ENCODE data around the gene PTPRG. TPM values are rescaled to one million over a fixed set of nuclear protein-coding genes. Genes with fewer than 3 reads are reported as not detected.

PTPRG gene
- total and polyA plus RNA-seq, 5 experiments from 2014 or later = not detected

DNA sequence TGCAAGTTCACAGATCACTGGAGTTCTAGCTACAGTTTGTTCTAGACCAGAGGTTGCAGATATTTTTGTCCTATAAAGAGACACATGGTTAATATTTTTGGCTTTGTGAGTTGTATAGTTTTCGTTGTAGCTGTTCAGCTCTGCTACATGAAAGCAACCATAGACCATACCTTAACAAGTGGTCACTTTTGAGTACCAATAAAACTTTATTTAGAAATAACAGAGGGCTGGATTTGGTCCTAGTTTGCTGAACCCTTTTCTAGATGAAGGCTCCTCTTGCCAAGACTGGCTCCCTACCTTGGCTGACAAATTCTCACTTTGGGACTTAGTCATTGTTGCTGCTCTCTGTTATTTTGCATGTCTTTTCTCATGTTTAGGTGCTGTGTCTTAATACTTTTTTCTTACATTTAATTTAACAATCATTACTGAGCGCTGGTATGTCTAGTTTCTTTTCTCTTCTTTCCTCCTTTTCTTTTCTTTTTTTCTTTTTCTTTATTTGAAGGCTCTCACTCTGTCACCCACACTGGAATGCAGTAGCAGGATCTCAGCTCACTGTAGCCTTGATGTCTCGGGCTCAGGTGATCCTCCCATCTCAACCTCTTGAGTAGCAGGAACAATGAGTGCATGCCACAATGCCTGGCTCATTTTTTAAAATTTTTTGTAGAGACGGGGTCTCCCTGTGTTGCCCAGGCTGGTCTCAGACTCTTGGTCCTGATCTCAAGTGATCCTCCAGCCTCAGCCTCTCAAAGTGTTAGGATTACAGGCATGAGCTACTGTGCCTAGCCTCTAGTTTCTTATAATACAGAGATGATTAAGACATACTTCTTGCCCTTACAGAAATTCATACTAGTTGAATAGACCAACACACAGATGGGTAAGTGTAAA lies 227.5 kb downstream of the PTPRG start:
- no peak overlapping the region for H3K4me3 Mint-ChIP-seq
- DNase-seq (no peak), ATAC-seq (no peak)
- POLR2A ChIA-PET = no interaction called here
- H3K36me3 Mint-ChIP-seq = no peaks in the 10 kb centered on the region
- H3K27me3 Mint-ChIP-seq = peaks cover 0 to 9% (median 3%) of the 10 kb centered on the region in 5 donors
- no peaks in the 10 kb centered on the region for H3K4me1 Mint-ChIP-seq
- H3K9me3 Mint-ChIP-seq = peaks cover 0 to 10% (median 0%) of the 10 kb centered on the region in 9 donors
- no peak overlapping the region for H3K27ac Mint-ChIP-seq

DNA sequence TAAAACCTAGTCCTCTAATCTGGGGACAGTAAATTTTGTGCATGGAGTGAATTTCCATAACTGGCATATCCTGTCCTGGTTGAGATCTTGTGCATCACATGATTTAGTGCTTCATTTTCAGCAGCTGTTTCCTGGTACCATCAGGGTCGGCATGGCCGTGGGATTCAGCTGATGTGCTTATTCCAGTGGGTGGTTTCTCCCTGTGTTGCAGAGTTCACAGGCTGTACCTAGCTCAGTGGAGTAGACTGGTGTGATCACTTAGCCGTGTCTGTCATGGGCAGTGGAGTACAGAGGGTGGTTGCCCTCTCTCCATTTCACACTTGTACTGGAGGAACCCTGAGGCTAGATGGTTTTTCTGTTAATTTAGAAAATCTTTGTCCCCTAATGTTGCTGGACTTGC lies 228.5 kb downstream of the PTPRG start:
- no peak for ATAC-seq
- no peak for DNase-seq
- H3K36me3 Mint-ChIP-seq = no peaks in the 10 kb centered on the region
- H3K4me3 Mint-ChIP-seq = no peak overlapping the region
- H3K9me3 Mint-ChIP-seq = peaks cover 0 to 5% (median 0%) of the 10 kb centered on the region in 9 donors
- H3K4me1 Mint-ChIP-seq = no peaks in the 10 kb centered on the region
- POLR2A ChIA-PET = no interaction called here
- no peak overlapping the region for H3K27ac Mint-ChIP-seq
- H3K27me3 Mint-ChIP-seq = peaks cover 0 to 9% (median 4%) of the 10 kb centered on the region in 5 donors

DNA sequence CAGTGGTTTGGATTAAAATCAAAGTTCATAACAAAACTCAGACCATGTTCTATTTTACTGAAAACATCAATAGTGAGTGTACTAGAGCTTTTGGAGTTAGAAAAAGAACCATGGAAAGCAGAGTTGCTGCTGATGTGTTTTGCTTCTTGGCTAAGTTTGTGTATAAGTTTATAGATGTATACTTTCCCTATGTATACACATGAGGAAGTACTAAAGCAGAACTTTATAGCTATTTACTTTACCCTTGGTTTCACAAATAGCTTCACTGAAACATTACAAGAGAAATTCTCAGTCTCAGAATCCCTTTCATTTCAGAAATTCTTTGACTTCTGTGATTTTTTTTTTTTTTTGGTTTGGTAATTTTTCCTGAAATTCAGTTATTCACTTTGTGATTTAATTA lies 229.0 kb downstream of the PTPRG start:
- no peaks in the 10 kb centered on the region for H3K4me1 Mint-ChIP-seq
- H3K27me3 Mint-ChIP-seq = peaks cover 0 to 9% (median 4%) of the 10 kb centered on the region in 5 donors
- no peak overlapping the region for H3K27ac Mint-ChIP-seq
- peaks cover 0 to 5% (median 0%) of the 10 kb centered on the region in 9 donors for H3K9me3 Mint-ChIP-seq
- ATAC-seq (no peak), DNase-seq (no peak)
- no peak overlapping the region for H3K4me3 Mint-ChIP-seq
- H3K36me3 Mint-ChIP-seq = no peaks in the 10 kb centered on the region
- POLR2A ChIA-PET = no interaction called here

GRCh38 chr3:61793056-61793455 lies 231.7 kb downstream of the PTPRG start:
- DNase-seq (no peak), ATAC-seq (no peak)
- Mint-ChIP-seq H3K9me3 (peaks cover 0 to 2% (median 0%) of the 10 kb centered on the region in 9 donors), H3K36me3 (no peaks in the 10 kb centered on the region), H3K4me1 (no peaks in the 10 kb centered on the region), H3K4me3 (no peak overlapping the region), H3K27me3 (peaks cover 0 to 9% (median 4%) of the 10 kb centered on the region in 5 donors), H3K27ac (peak overlapping the region in 1 of 10 donors; percentile 31)
- POLR2A ChIA-PET = no interaction called here

DNA sequence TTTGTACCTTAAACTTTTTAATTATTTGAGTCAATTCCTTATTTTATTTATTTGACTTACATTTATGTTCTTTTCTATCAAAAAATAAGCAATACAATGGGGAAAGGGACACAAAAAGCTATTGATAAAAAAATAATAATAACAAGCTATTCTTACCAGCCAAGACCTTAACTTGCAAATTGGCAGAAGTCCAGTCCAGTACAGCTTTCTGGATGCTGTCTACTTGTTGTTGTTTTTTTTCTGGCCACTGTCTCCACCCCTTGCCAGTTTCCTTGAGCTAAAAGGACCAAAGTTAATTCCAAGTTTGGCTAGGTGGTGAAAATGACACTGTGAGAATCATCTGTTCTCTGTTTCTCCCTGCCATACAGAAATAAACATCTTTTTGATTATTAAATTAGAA lies 232.2 kb downstream of the PTPRG start:
- POLR2A ChIA-PET = no interaction called here
- DNase-seq = no peak

DNA sequence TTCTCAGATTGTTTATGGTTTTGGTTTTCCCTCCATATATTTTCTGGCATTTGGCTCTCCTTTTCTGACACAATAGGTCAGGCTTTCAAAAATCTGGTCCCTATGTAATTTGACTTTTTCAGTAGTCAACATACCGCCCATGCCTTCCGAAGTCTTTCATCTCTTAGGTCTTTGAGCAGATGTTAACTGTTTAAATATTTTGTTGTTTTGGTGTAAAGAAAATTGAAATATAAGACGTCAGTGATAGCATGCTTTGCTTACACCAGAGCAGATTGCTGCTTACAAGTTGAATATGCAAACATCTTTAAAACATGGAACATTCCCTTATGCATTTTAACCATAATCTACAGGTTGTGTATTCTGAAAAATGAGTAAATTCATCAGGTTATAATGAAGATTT lies 233.0 kb downstream of the PTPRG start:
- H3K4me1 Mint-ChIP-seq = no peaks in the 10 kb centered on the region
- H3K36me3 Mint-ChIP-seq = no peaks in the 10 kb centered on the region
- H3K27me3 Mint-ChIP-seq = peaks cover 0 to 9% (median 4%) of the 10 kb centered on the region in 5 donors
- H3K27ac Mint-ChIP-seq = no peak overlapping the region
- peaks cover 0 to 2% (median 0%) of the 10 kb centered on the region in 9 donors for H3K9me3 Mint-ChIP-seq
- ATAC-seq (no peak), DNase-seq (no peak)
- POLR2A ChIA-PET = no interaction called here
- no peak overlapping the region for H3K4me3 Mint-ChIP-seq

More for the DNA sequence above, 232.2 kb downstream of the PTPRG start:
- no peaks in the 10 kb centered on the region for H3K36me3 Mint-ChIP-seq
- H3K27ac Mint-ChIP-seq = no peak overlapping the region
- peaks cover 0 to 9% (median 4%) of the 10 kb centered on the region in 5 donors for H3K27me3 Mint-ChIP-seq
- H3K4me1 Mint-ChIP-seq = no peaks in the 10 kb centered on the region
- no peak for ATAC-seq
- H3K4me3 Mint-ChIP-seq = no peak overlapping the region
- peaks cover 0 to 2% (median 0%) of the 10 kb centered on the region in 9 donors for H3K9me3 Mint-ChIP-seq

DNA sequence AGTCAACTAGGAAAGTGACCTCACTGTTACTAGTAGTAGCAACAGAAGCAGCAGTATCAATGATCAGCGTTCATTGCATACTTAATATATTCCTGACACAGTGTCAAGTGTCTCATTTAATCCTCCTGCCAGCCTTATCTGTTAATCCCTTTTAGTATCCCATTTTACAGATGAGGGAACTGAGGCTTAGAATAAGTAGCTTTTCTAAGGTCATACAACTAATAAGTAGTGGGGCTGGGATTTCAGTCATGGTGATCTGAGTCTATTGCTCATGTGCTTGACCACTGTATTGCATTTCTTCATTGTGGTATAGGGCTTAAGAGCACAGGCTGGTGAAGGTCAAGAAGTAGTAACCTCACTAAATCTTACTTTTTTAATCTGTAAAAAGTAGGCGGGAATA lies 233.6 kb downstream of the PTPRG start:
- H3K27me3 Mint-ChIP-seq = peaks cover 0 to 11% (median 4%) of the 10 kb centered on the region in 5 donors
- no peak overlapping the region for H3K4me3 Mint-ChIP-seq
- H3K4me1 Mint-ChIP-seq = no peaks in the 10 kb centered on the region
- DNase-seq = no peak
- H3K9me3 Mint-ChIP-seq = peaks cover 0 to 2% (median 0%) of the 10 kb centered on the region in 9 donors
- no peak for ATAC-seq
- no peaks in the 10 kb centered on the region for H3K36me3 Mint-ChIP-seq
- H3K27ac Mint-ChIP-seq = no peak overlapping the region
- POLR2A ChIA-PET = no interaction called here

DNA sequence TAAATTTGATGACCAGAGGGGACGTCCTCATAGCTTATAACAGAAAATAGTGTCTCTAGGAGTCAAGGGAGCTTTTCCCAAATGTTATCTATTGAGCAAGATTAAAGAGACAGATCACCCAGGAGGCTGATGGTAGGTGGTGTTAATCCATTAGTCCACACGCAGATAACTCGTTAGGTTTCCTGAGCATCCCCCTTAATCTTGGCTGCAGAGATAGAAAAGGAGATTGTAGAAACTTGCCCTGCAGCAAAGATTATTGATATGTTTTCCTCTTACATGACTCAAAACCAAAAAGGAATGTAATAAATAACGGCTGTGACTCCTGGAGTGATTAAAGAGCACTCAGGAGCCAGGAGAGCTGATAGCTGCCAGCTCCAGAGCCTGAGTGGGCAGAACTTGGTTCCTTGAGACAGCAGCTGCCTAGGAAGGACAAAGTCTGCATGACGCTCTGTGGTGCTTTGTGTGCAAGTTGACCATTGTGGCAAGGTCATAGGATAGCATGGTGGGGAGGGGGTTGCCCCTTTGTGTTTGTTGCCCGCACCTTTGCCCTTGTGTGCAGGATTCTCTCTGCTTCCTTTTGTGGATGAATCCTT lies 234.8 kb downstream of the PTPRG start:
- no peak overlapping the region for H3K4me3 Mint-ChIP-seq
- POLR2A ChIA-PET = no interaction called here
- H3K27ac Mint-ChIP-seq = no peak overlapping the region
- H3K36me3 Mint-ChIP-seq = no peaks in the 10 kb centered on the region
- peaks cover 0 to 6% (median 0%) of the 10 kb centered on the region in 9 donors for H3K9me3 Mint-ChIP-seq
- ATAC-seq = no peak
- H3K4me1 Mint-ChIP-seq = no peaks in the 10 kb centered on the region
- no peak for DNase-seq
- peaks cover 0 to 18% (median 7%) of the 10 kb centered on the region in 5 donors for H3K27me3 Mint-ChIP-seq

DNA sequence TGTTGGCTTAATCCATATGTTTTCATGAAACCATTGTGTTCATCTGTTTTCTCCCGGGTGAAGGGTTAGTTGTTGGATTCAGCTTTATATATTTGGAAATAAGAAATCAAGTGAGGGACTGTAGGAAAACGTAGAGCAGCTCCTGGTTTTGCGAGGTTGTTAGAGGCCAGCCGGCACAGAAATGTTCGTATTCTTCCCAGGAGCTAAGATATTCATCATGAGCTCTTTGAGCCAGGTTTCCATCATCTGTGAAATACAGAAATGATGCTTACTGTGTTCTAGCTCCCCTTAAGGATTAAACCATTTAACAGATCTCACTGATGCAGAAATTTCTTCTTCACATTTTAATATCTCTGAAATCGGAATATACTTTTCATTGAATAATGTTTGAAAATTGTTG lies 235.5 kb downstream of the PTPRG start:
- POLR2A ChIA-PET = no interaction called here
- no peak overlapping the region for H3K4me3 Mint-ChIP-seq
- no peaks in the 10 kb centered on the region for H3K36me3 Mint-ChIP-seq
- H3K27ac Mint-ChIP-seq = no peak overlapping the region
- H3K4me1 Mint-ChIP-seq = no peaks in the 10 kb centered on the region
- no peak for DNase-seq
- H3K27me3 Mint-ChIP-seq = peaks cover 0 to 18% (median 4%) of the 10 kb centered on the region in 5 donors
- no peak for ATAC-seq
- H3K9me3 Mint-ChIP-seq = peaks cover 0 to 6% (median 0%) of the 10 kb centered on the region in 9 donors

- no peak for ATAC-seq
These were observed 241.4 kb downstream of the PTPRG start for GRCh38 chr3:61802772-61803171.

GRCh38 chr3:61803983-61804382 lies 242.6 kb downstream of the PTPRG start:
- DNase-seq (no peak), ATAC-seq (no peak)
- Mint-ChIP-seq H3K4me1 (peaks cover 0 to 7% (median 2%) of the 10 kb centered on the region in 4 donors), H3K27ac (no peak overlapping the region), H3K27me3 (peaks cover 0 to 9% (median 2%) of the 10 kb centered on the region in 5 donors), H3K9me3 (peaks cover 0 to 6% (median 0%) of the 10 kb centered on the region in 9 donors), H3K36me3 (no peaks in the 10 kb centered on the region), H3K4me3 (no peak overlapping the region)
- POLR2A ChIA-PET = no interaction called here

More at GRCh38 chr3:61802772-61803171, 241.4 kb downstream of the PTPRG start:
- peaks cover 0 to 7% (median 2%) of the 10 kb centered on the region in 4 donors for H3K4me1 Mint-ChIP-seq
- POLR2A ChIA-PET = no interaction called here
- no peak overlapping the region for H3K27ac Mint-ChIP-seq
- no peak overlapping the region for H3K4me3 Mint-ChIP-seq
- peaks cover 0 to 6% (median 0%) of the 10 kb centered on the region in 9 donors for H3K9me3 Mint-ChIP-seq
- no peaks in the 10 kb centered on the region for H3K36me3 Mint-ChIP-seq
- DNase-seq = no peak
- peaks cover 0 to 9% (median 2%) of the 10 kb centered on the region in 5 donors for H3K27me3 Mint-ChIP-seq

DNA sequence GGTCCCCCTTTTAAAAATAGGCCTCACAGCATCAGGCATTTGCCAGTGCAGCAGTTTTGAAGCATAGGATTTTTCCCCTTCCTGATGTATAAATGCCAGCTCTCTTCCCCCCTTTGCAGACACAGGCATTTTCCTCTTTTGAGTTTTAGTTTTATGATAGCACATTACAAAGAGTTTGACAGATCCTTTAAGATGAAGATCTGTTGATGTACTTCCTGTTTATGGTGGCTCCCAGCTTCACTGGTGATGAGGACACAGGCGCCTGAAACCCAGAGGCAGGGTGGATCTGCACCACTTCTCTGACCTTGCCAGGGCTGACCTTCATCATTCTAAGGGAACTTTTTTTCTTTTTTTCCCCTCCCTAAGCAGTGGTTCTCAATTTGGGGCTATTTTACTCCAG lies 243.4 kb downstream of the PTPRG start:
- peak overlapping the region in 1 of 10 donors; percentile 18 for H3K27ac Mint-ChIP-seq
- H3K27me3 Mint-ChIP-seq = peaks cover 0 to 9% (median 2%) of the 10 kb centered on the region in 5 donors
- peaks cover 0 to 6% (median 0%) of the 10 kb centered on the region in 9 donors for H3K9me3 Mint-ChIP-seq
- ATAC-seq = no peak
- POLR2A ChIA-PET = no interaction called here
- no peak for DNase-seq
- H3K4me3 Mint-ChIP-seq = peak overlapping the region in 1 of 10 donors; percentile 4
- H3K36me3 Mint-ChIP-seq = no peaks in the 10 kb centered on the region
- peaks cover 0 to 7% (median 2%) of the 10 kb centered on the region in 4 donors for H3K4me1 Mint-ChIP-seq

- no peak overlapping the region for H3K4me3 Mint-ChIP-seq
- POLR2A ChIA-PET = no interaction called here
- H3K9me3 Mint-ChIP-seq = peaks cover 0 to 4% (median 0%) of the 10 kb centered on the region in 9 donors
- H3K36me3 Mint-ChIP-seq = no peaks in the 10 kb centered on the region
- H3K27me3 Mint-ChIP-seq = peaks cover 0 to 4% (median 1%) of the 10 kb centered on the region in 5 donors
- H3K27ac Mint-ChIP-seq = no peak overlapping the region
- DNase-seq (no peak), ATAC-seq (no peak)
- peaks cover 0 to 7% (median 2%) of the 10 kb centered on the region in 4 donors for H3K4me1 Mint-ChIP-seq
These were observed 244.2 kb downstream of the PTPRG start for GRCh38 chr3:61805510-61806080.
